Measurements from ENCODE around the gene SLC25A18. TPM values are rescaled to one million over a fixed set of nuclear protein-coding genes. Genes with fewer than 3 reads are reported as not detected.
"Not testable (repeated sequence)": the region's sequence is repeated elsewhere in the genome, so short reads cannot be mapped to it uniquely, and the experiment has no call there.

The SLC25A18 gene
- total RNA-seq, 1 experiment from 2014 or later = 0.57 TPM

DNA sequence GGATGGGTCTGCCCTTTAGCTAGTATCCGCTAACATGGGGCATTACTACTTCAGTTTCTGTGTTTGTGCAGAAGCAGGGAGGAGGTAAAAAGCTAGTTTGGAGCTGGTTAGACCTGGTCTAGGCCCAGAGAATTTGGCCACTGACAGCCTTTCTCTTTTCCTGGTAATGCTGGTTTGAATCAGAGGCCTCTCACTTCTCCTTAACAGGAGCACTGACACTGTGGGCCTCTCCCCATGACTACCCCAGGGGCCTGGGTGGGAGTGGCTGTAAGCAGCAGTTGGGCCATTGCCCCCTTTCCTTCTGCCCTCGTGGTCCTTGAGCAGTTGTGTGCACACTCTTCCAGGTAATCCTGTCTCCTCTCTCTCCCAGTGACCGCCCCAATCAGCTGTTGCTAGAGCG, 8.5 kb upstream of the SLC25A18 start:
- Histone ChIP-seq H3K4me1 (replicated peaks; ENCODE audit: insufficient read depth) (no peaks in the 10 kb centered on the region), H3K79me2 (ENCODE audit: low read depth) (no peaks in the 10 kb centered on the region), H3K36me3 (ENCODE audit: low read depth) (no peaks in the 10 kb centered on the region), H3K4me2 (no peak overlapping the region), H3K9me3 (ENCODE audit: insufficient read depth, low read depth) (no peaks in the 10 kb centered on the region), H2AFZ (no peak overlapping the region), H3K27me3 (ENCODE audit: insufficient read depth, low read depth) (no peaks in the 10 kb centered on the region), H3K27ac (no peak overlapping the region), H3F3A (ENCODE audit: insufficient read depth, low read depth) (no peaks in the 10 kb centered on the region), H3K4me3 (no peak overlapping the region), H4K20me1 (ENCODE audit: insufficient read depth) (no peaks in the 10 kb centered on the region), H3K9me2 (ENCODE audit: insufficient read depth) (no peaks in the 10 kb centered on the region)
- no peak for DNase-seq
- POLR2A ChIA-PET (ENCODE audit: unreplicated experiment) = no interaction called here
- intact Hi-C loops (cut with micrococcal nuclease; ENCODE audit: unreplicated experiment) = loop anchor here (5.0 kb wide), 2 partner anchors 182 to 522 kb away; partner anchors contain the start of gene PEX26
- TF ChIP-seq EZH2 (IDR thresholded peaks at IDR 0.05; ENCODE audit: low read depth) = no peak
- TF ChIP-seq, protein P1, sequence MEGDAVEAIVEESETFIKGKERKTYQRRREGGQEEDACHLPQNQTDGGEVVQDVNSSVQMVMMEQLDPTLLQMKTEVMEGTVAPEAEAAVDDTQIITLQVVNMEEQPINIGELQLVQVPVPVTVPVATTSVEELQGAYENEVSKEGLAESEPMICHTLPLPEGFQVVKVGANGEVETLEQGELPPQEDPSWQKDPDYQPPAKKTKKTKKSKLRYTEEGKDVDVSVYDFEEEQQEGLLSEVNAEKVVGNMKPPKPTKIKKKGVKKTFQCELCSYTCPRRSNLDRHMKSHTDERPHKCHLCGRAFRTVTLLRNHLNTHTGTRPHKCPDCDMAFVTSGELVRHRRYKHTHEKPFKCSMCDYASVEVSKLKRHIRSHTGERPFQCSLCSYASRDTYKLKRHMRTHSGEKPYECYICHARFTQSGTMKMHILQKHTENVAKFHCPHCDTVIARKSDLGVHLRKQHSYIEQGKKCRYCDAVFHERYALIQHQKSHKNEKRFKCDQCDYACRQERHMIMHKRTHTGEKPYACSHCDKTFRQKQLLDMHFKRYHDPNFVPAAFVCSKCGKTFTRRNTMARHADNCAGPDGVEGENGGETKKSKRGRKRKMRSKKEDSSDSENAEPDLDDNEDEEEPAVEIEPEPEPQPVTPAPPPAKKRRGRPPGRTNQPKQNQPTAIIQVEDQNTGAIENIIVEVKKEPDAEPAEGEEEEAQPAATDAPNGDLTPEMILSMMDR (conservative IDR thresholded peaks at IDR 0.05) = no peak
- BruUV-seq (replicated peaks) = no TSS peak
- CTCF ChIA-PET = no interaction called here

DNA sequence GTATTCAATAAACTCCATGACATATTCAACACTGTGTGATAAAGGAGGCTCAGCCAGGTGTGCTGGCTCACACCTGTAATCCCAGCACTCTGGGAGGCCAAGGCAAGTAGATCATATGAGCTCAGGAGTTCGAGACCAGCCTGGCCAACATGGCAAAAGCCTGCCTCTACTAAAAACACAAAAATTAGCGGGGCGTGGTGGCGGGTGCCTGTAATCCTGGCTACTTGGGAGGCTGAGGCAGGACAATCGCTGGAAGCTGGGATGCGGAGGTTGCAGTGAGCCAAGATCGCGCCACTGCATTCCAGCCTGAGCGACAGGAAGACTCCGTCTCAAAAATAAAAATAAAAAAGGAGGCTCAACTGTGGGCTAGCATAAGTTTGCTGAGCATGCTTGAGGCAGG, 4.1 kb upstream of the SLC25A18 start:
- no peak for DNase-seq
- Histone ChIP-seq H3K4me2 (no peak overlapping the region), H4K20me1 (ENCODE audit: insufficient read depth) (no peaks in the 10 kb centered on the region), H3K27ac (no peak overlapping the region), H3K9me2 (ENCODE audit: insufficient read depth) (no peaks in the 10 kb centered on the region), H3K27me3 (ENCODE audit: insufficient read depth, low read depth) (no peaks in the 10 kb centered on the region), H3K79me2 (ENCODE audit: low read depth) (no peaks in the 10 kb centered on the region), H2AFZ (no peak overlapping the region), H3K36me3 (ENCODE audit: low read depth) (no peaks in the 10 kb centered on the region), H3K9me3 (ENCODE audit: insufficient read depth, low read depth) (no peaks in the 10 kb centered on the region), H3K4me1 (replicated peaks; ENCODE audit: insufficient read depth) (no peaks in the 10 kb centered on the region), H3K4me3 (no peak overlapping the region), H3F3A (ENCODE audit: insufficient read depth, low read depth) (no peaks in the 10 kb centered on the region)
- BruUV-seq (replicated peaks) = no TSS peak
- intact Hi-C loops (cut with micrococcal nuclease; ENCODE audit: unreplicated experiment) = loop anchor here (2.0 to 5.0 kb wide), 4 partner anchors 178 to 518 kb away; partner anchors contain the start of gene PEX26
- POLR2A ChIA-PET (ENCODE audit: unreplicated experiment) = no interaction called here
- CTCF ChIA-PET = interaction anchor here (0.7 to 1.3 kb wide), 6 partner anchors 12 to 591 kb away, joined by 3 to 10 read pairs (median 4); partner anchors contain the start of gene USP18
- no peak for TF ChIP-seq EZH2 (IDR thresholded peaks at IDR 0.05; ENCODE audit: low read depth)
- TF ChIP-seq, protein P1 (conservative IDR thresholded peaks at IDR 0.05) = no peak

DNA sequence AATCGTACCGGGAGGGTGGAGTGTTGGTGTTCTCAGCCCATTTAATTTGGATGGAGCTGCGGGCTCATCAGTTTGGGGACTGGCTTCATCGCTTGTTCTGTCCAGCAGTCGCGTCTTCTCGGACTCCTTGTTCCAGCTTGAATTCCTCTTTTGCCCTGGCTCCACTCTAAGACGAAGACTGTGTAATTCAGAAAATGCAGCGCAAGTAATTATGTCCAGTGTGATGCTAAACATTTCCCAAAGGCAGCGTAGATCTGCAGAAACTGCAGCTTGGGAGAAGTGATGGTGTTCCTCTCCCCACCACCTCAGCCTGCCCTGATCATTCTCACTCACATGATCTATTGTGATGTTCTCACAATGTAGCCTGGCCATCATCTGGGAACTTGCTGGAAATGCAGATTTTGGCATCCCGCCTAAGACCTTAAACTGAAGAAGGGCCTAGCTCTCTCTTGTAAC, 666 bp downstream of the SLC25A18 start:
- ChIA-PET CTCF (no interaction called here), POLR2A (ENCODE audit: unreplicated experiment) (no interaction called here)
- Histone ChIP-seq H3K27me3 (ENCODE audit: insufficient read depth, low read depth) (no peaks in the 10 kb centered on the region), H3K36me3 (ENCODE audit: low read depth) (no peaks in the 10 kb centered on the region), H4K20me1 (ENCODE audit: insufficient read depth) (no peaks in the 10 kb centered on the region), H2AFZ (no peak overlapping the region), H3K9me2 (ENCODE audit: insufficient read depth) (no peaks in the 10 kb centered on the region), H3K79me2 (ENCODE audit: low read depth) (no peaks in the 10 kb centered on the region), H3K4me3 (no peak overlapping the region), H3F3A (ENCODE audit: insufficient read depth, low read depth) (no peaks in the 10 kb centered on the region), H3K4me2 (no peak overlapping the region), H3K4me1 (replicated peaks; ENCODE audit: insufficient read depth) (no peaks in the 10 kb centered on the region), H3K27ac (no peak overlapping the region), H3K9me3 (ENCODE audit: insufficient read depth, low read depth) (no peaks in the 10 kb centered on the region)
- intact Hi-C loops (cut with micrococcal nuclease; ENCODE audit: unreplicated experiment) = no loop called here
- TF ChIP-seq, protein P1 (conservative IDR thresholded peaks at IDR 0.05) = no peak
- no peak for TF ChIP-seq EZH2 (IDR thresholded peaks at IDR 0.05; ENCODE audit: low read depth)
- BruUV-seq (replicated peaks) = no TSS peak
- no peak for DNase-seq

DNA sequence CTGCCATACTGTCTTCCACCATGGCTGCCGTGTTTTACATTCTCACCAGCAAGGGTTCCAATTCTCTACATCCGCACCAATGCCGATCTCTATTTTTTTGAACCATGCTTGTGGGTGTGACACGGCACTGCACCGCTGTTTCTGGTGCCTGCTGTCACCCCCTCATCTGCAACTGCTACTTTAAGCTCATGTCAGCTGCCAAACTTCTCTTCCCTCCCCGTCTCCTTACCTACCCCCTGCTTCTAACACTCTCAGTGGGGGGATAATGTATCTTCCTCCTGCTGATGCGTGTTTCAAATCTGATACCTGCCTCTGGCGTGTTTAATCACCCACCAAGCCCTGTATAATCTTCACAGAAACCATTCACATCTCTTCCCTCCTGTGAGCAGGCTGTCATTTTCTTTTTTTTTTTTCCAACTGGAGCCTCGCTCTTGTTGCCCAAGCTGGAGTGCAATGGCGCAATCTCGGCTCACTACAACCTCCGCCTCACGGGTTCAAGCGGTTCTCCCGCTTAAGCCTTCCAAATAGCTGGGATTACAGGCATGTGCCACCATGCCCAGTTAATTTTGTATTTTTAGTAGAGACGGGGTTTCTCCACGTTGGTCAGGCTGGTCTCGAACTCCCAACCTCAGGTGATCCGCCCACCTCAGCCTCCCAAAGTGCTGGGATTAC, 2.9 kb downstream of the SLC25A18 start:
- BruUV-seq (replicated peaks); H2AFZ ChIP-seq; H3K9me2 ChIP-seq (ENCODE audit: insufficient read depth); H3K4me2 ChIP-seq; CTCF ChIA-PET; H3K4me3 ChIP-seq; DNase-seq; H3K79me2 ChIP-seq (ENCODE audit: low read depth); intact Hi-C loops (cut with micrococcal nuclease; ENCODE audit: unreplicated experiment); H3K4me1 ChIP-seq (replicated peaks; ENCODE audit: insufficient read depth); H3F3A ChIP-seq (ENCODE audit: insufficient read depth, low read depth); H3K27me3 ChIP-seq (ENCODE audit: insufficient read depth, low read depth); POLR2A ChIA-PET (ENCODE audit: unreplicated experiment); H3K9me3 ChIP-seq (ENCODE audit: insufficient read depth, low read depth); H4K20me1 ChIP-seq (ENCODE audit: insufficient read depth); H3K27ac ChIP-seq; H3K36me3 ChIP-seq (ENCODE audit: low read depth): not testable (repeated sequence)

Measured in PC-9 (cell line).